UCSD-AML1 (cell line): ENCODE results near the gene XAGE3.
"Not testable (repeated sequence)": the region's sequence is repeated elsewhere in the genome, so short reads cannot be mapped to it uniquely, and the experiment has no call there.

Source experiments
- DNase-seq: peaks from one replicate; lab custom pipeline; 2025; ENCODE audit not compliant: unreplicated experiment; lab: John Stamatoyannopoulos, UW

The XAGE3 gene, protein sequence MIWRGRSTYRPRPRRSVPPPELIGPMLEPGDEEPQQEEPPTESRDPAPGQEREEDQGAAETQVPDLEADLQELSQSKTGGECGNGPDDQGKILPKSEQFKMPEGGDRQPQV

DNA sequence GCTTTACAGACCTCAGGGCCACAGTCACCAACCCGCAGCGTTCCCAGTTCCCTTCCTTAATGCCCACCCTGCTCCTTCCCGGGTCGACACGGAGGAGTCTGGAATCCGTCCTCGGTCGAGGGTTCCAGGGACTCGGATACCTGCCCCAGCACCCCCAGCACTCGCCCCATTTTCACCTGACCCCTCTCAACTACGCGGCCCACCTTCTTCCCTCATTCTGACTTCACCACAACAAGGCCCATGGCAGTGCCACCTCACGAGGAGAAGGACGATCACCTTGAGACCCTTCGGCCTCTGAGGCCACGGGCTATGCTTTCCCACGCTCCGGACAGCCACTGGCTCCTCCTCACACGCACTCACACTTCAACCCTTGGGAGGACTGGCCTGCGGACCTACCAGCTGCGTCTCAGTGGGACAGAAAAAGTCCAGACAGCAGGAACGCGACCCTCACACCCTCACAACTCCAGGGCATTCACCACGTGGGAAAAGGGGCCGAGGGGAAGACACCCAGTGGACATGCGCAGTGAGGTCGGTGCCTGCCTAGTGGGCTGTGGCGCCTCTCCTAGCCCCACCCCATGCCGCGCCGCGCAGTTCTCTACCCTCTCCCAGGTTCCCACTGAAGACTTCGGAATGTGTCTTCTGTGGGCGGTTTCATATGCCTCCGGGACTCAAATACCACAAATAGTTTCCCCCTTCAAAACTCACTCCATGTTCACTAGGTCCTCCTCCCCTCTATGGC, at the start of gene XAGE3:
Gene XAGE3, minus strand, starts transcription at position 474 of the 739 bp plus-strand sequence. CDS start 950 bp downstream, outside the sequence.
- no peak for DNase-seq

DNA sequence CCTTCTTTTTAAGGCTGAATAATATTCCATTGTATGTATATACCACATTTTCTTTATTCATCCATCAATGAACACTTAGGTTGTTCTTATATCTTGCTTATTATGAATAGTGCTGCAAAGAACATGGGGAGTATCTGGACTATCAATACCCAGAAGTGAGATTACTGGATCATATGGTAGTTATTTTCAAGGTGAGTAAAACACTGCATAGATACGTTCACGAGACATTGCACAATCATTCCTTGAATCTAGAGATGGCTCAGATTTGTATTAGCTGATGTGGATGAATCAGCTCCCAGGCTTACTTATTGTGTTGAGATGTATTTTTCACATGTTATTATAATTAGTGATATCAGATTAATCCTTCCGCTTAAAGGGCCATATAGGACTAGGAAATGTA, 46.8 kb upstream of the XAGE3 start:
- not testable (repeated sequence) for DNase-seq

DNA sequence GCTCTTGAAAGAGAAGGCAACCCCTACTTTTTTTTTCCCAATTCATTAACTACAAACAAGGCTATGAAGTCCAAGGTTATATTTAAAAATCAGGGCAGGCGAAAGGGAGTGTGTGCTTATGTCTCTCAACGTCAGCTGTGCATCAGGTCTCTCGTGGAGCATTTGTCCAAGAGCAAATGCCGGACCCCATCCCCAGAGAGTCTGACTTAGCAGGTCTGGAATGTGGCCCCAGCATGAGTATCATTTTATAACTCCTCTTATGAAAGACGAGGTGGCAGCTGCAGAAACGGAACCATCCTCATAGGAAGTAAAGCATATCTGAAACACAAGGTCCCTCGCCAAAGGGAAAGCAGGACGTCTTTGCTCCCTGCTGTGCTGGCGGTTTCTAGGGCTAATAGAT, 45.8 kb upstream of the XAGE3 start:
- DNase-seq, result not testable (repeated sequence)

DNA sequence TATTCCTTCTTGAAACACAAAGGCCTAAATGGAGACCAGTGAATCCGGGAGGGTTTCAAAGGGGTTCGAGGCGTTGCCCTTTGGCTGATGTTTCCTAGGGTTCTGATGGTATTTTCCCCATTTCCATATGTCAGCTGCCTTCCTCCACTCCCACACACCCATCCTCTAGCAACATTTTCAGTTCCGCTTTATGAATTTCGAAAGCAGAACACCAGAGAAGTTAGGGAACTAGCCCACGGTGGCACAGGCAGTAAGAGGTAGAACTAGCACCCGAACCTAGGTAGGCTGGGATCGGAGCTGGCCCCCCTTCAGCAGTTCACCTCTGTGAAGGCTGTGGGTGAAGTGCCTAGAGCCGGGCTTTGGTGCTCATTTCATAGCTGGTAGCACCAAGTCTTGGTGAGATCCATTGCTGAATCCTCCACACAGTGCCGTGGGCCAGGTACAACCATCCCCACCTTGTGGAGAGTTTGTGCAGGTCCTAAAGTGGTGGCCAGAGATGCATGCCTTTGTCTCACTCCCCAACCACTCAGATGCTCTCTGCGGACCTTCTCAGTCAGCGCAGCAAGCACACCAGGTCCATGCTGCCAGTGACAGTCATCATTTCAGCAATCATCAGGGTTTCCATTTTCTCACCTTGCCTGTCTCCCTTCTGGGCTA, 41.6 kb upstream of the XAGE3 start:
- not testable (repeated sequence) for DNase-seq

DNA sequence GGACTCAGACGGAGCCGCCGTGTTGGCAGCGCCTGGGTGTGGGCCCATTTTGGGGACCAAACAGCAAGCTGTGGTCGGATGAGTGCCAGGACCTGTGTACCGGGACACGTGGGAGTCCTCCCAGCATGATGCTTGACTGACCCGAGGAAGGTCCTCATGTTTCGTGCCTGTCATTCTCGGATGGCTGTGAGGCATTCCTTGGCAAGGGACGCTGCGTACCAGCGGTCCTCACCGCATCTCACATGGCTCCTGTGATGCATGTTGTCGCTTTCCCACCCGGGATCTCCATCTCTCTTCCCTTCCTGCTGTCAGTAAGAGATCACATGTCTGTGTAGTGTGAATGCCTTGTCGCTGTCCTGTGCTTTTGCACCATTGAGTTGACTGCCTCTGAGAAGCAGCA, 40.0 kb upstream of the XAGE3 start:
- not testable (repeated sequence) for DNase-seq

DNA sequence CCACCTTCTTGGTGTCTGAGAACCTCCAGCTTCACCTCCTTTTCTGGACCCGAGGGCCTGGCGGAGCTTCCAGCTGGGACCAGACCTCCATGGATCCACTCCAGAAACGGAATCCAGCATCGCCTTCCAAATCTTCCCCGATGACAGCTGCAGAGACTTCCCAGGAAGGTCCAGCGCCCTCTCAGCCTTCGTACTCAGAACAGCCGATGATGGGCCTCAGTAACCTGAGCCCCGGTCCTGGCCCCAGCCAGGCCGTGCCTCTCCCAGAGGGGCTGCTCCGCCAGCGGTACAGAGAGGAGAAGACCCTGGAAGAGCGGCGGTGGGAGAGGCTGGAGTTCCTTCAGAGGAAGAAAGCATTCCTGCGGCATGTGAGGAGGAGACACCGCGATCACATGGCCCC, 39.3 kb upstream of the XAGE3 start:
- DNase-seq, result not testable (repeated sequence)

DNA sequence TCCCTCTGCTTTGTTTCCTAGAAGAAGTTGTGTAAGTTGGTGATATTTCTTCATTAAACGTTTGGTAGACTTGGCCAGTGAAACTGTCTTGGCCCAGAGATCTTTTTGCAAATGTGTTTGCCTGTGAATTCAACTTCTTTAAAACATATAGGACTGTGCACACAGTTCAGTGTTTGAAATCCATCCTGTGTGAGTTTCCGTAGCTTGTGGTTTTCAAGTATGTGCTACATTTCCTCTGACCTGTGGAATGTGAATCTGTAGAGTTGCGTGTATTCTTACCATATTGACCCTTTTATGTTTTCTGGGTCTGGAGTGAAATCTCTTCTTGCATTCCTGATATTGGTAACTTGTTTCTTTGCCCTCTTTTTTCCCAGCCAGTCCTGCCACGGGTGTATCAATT, 38.2 kb upstream of the XAGE3 start:
- not testable (repeated sequence) for DNase-seq

DNA sequence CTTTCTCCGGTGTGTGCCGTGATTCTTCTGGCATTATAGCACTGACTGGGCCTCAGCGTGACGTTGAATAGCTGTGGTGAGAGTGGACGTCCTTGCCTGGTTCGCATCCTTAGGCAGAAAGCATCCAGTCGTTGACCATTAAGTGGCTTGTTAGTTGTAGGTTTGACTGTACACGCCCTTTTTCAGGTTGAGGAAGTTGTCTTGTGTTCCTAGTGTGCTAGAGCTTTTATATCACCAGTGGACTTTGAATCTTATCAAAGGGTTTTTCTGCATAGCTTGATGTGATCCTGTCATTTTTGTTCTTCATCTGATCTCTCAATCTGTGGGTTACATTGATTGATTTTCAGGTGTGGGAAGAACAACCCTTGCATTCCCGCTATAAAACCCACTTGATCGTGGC, 37.6 kb upstream of the XAGE3 start:
- DNase-seq, result not testable (repeated sequence)

DNA sequence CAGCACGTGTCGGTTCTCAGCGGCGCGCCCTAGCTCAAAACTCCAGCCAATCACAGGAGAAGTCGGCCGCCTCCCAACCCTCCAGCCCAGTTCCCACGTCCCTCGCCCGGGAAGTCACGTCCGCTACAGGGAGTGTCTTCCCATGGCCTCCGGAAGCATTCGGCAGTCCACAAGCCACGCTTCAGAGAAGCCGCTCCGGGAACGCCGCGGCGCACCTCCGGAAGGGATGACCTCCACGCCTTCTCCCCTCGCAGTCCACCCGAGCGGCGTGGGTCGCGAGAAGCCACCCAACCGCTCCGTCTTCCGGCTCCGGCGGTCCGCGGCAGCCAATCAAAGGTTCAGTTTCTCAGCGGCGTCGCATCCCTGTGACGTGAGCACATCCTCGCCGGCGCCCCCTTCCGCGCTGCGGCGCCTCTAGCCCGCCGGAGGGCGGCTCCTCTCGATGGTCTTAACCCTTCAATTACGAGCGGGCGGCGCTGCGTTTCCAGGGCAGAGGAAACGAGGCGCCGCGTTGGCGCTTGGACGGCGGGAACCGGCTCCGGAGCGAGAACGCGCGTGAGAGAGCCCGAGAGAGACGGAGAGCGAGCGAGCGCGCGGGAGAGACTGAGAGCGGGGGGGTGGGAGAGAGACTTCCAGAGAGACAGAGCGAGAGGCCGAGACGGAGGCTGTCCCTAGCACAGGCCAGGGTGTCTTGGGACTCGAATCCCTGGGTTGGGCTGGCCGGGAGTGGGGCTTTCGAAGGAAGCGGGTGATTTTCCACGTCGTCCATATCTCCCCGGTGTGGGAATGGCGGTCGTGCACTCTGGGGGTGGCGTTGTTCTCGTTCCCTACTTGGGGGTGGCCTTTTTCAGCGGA, 29.2 kb upstream of the XAGE3 start, which contains the start of gene FAM156B:
Gene FAM156B, plus strand, starts transcription at position 476 of the 855 bp plus-strand sequence. CDS start 9,896 bp downstream, outside the sequence.
- not testable (repeated sequence) for DNase-seq

DNA sequence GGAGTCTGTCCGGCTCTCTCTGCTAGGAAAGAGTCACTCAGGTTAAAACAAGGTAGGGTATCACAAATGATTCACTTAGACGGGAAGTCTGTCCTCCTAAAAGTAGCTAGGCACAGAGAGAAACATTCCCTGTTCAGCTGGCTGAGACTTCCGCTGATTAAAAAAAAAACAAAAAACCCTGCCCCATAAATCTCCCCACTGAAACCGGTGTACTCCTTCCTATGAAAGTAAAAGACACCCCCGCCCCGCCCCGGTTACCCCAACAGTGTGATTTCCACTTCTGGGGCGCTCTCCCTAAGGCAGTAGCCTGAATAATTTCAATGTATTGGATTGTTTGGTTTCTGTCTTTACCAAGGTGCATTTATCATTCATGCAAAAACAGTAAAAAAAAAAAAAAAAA, 28.6 kb upstream of the XAGE3 start:
- not testable (repeated sequence) for DNase-seq

DNA sequence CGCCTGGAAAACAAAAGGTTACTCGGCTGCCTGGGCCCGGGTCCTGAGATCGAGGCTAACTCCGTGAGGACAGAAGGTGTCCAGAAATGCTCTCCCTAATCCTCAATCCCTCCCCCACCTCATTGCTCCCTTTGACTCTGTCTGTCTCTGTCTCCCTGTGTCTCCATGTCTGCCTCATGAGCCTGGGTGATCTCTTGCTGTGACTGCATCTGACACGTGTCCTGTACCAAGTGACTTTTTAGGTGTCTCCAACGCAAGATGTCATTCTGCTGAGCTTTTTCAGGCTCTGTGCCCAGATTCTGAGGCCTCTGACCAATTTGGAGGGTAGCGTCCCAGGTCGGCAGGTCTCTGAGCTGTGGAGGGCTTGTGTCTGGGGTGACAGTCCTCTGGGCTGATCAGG, 20.2 kb upstream of the XAGE3 start:
- DNase-seq, result not testable (repeated sequence)

DNA sequence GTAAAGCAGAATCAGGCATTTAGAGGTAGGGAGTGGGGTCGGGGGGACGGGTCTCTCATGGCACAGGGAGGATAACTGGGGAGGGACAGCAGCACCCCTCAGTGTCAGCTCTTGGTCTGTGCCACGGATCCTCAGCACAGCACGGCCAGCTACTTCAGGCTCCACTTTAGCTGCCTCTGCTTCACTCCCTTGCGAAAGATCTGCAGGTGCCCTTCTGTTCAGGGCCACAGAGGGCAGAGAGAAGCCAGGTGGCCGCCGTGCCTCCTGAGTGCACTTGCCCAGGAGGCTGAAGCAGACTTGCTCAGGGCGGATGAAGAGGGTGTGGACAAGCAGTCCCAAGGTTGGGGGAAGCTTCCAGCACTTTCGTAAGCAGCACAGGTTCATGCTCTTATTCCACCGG, 19.6 kb upstream of the XAGE3 start:
- not testable (repeated sequence) for DNase-seq

DNA sequence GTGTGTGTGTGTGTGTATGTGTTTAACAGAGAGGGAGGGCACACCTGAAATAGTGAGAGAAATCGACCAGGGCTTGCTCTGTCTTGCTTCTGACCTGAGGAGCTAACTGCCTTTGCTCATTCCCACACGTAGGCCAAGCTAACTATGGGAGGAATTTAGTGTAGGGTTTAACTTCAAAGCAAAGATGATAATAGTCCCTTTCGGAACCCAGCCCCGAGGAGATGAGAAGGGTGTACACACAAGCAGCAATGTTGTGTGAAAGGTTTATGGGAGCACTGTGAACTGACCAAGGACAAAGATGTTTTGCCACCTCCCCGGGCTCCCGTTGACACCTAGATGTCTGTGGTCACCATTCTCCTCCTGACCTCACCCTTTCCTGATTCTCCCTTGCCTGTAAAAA, 8.5 kb upstream of the XAGE3 start:
- not testable (repeated sequence) for DNase-seq

DNA sequence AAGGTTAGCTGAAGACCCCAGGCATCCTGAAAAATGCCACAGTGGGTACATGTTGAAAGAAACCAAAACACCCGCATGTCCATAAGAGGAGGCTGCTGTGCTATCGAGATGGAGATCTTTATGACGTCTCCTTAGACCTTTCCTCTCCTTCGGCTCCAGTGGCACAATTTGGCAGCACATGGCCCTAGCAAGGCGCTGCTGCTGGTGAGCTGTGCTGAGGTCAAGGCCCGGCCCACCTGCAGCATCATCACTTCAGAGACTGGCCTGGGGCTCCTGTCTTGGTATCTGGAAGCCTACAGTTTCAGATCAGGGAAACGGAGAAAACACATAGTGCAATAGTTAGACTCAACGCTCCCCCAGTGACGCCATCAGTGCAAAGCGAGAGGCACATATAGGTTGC, 7.6 kb upstream of the XAGE3 start:
- DNase-seq, result not testable (repeated sequence)

DNA sequence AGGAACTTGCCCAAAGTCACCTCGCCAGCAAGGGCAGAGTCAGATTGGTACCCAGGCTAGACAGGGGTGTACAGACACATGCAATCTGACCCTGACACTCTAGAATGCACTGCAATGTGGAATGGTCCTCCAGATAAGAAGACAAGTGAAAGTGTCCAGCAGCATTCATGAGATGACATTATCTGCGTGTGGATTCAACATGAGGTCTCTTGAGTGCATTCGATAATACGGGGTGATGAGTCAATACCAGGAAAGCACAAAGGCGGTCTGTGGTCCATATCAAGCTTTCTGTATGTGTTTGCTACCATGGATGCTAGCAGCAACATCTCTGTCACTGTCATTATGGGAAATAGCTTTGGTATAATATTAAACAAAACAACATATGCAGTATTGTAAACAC, 6.8 kb upstream of the XAGE3 start:
- no peak for DNase-seq

DNA sequence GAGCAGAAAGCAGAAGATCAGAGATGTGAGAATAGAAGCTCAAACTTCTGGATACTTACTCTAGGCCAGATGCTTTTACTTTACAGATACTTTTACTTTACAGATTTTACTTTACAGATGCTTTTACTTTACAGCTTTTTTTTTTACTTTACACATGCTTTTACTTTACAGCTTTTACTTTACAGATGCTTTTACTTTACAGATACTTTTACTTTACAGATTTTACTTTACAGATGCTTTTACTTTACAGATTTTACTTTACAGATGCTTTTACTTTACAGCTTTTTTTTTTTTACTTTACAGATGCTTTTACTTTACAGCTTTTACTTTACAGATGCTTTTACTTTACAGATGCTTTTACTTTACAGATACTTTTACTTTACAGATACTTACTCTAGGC, 5.9 kb upstream of the XAGE3 start:
- DNase-seq, result not testable (repeated sequence)

DNA sequence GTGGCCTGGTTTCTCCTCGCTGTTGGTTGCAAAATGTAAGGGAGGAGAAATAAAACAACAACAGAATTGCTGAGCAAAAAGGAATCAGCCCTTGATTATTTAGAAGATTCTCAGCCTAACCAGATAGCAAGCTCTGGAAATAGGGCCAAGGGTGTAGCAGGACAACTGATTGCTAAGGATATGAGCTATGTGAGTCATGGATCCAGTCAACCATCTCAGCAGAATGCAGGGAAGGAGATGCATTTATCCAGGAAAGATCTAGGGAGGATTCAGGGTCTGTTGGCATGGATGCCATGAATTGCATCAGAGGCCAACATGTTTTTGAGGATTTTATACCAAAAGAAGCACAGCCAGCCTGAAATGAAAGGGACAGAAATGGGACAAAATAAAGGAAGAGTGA, 2.2 kb upstream of the XAGE3 start:
- no peak for DNase-seq

DNA sequence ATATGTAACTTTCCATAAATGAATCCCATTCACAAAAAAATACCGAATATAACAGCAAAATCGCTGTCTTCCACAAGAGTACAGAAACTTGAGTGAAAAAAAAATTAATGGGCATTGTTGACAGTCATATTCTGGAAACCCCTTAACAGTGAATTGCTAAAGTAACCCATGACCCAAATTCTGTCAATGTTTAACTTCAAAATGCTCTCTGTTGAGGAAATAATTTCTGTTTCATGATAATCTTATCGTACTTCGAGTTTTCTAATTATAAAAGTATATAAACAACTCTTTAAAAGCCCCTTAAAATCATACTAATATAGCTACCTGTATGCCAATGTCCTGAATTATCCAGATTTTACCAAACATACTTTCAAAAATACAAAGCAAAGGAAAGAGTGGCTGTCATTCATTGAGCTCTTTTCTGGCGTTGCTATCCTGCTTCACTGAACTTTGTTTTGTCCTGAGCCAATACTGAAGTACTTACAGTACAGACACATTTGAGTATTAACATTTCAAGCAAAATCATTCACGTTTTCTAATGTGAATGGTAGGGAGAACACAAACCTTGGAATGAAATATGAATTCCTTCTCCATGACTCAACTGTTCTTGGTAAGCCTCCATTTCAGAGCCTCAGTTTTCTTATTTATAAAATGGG, 2.4 kb downstream of the XAGE3 start:
- DNase-seq, result no peak

DNA sequence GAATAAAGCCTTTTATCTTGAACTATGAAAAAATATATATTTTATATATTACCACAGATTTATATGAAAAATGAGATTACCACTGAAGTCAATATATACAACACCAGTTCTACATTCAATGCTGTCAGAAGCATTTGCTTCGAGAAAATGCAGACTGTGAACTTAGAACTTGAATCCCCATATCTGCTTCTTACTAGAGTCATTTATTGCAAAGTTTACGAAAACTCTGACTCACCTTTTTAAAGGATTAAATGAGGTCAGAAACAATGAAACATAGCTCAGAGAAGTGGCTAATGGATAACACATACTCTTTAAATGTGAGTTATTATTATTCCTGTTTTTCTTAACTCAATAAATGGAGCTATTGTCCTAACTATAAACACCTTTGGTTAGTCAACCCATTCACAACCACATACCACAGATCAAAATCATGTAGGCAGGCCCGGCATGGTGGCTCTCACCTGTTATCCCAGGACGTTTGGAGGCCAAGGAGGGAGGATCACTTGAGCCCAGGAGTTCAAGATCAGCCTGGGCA, 10.8 kb downstream of the XAGE3 start:
- not testable (repeated sequence) for DNase-seq

DNA sequence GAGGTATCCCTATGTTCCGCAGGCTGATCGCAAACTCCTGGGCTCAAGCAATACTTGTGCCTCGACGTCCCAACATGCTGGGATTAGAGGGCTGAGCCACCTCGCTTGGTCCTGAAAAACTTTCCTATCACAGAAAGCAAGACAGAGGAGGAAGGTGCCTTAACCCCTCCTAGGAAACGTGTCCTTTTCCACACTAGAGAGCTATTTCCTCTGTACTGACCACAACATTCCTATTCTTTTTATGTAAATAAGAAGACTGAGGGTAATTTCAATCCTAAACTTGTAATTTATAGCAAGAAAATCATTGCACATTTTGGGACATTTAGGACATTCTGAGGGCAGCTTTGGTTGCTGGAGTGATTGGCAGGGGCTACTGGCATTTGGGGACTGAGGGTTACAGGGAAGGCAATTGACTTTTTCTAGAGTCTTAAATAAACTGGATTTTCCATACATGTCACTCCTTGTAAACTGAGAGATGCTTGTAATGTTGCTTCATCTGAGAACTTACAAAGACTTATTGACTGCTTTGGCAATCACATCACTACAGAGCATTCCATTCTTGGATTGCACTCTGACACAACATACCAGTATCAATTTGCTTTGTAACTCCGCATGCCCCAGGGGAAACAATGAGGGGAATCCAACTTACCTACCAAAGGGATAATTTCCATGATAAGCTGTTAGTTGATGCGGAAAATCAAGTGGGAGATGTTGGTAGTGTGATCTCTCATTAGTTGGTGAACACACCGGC, 15.6 kb downstream of the XAGE3 start:
- DNase-seq, result no peak
